Subcutaneous abdominal adipose tissue (tissue), 5 donors: ENCODE data around the gene TMEM253.

Experiments used
- H3K27ac ChIP-seq: one replicate; pipeline ENCODE4 v1.7.0; 2013; ENCODE audit warnings: low read depth, mild to moderate bottlenecking, inconsistent platforms, low read length, moderate library complexity
- H3K27me3 ChIP-seq, 5 donors: one replicate each; pipeline ENCODE4 v1.7.0; 2013; ENCODE audit warnings: low read length in 5 of 5, inconsistent platforms in 1 of 5; ENCODE audit not compliant: control insufficient read depth in 5 of 5, insufficient read depth in 4 of 5
- H3K36me3 ChIP-seq, 5 donors: one replicate each; pipeline ENCODE4 v1.7.0; 2013; ENCODE audit warnings: low read length in 5 of 5; ENCODE audit not compliant: control insufficient read depth in 5 of 5, insufficient read depth in 5 of 5
- H3K4me1 ChIP-seq, 5 donors: one replicate each; pipeline ENCODE4 v1.7.0; 2013; ENCODE audit warnings: low read length in 5 of 5, mild to moderate bottlenecking in 3 of 5, moderate library complexity in 1 of 5; ENCODE audit not compliant: control insufficient read depth in 5 of 5, insufficient read depth in 5 of 5
- H3K4me3 ChIP-seq, 5 donors: one replicate each; pipeline ENCODE4 v1.7.0; 2013; ENCODE audit warnings: low read length in 5 of 5, low read depth in 1 of 5
- H3K9ac ChIP-seq, 5 donors: one replicate each; pipeline ENCODE4 v1.7.0; 2013; ENCODE audit warnings: low read length in 5 of 5, mild to moderate bottlenecking in 4 of 5, moderate library complexity in 3 of 5
- H3K9me3 ChIP-seq, 5 donors: one replicate each; pipeline ENCODE4 v1.7.0; 2013; ENCODE audit warnings: low read length in 5 of 5; ENCODE audit not compliant: control insufficient read depth in 5 of 5
- donor health status: healthy.
- donor health status: healthy.
- donor health status: healthy.
- donor health status: healthy.
- donor health status: healthy.

Gene TMEM253

GRCh38 chr14:21059842-21060613 is 40.8 kb upstream of the TMEM253 start:
- H3K4me1 ChIP-seq, result peaks cover 5 to 48% (median 44%) of the 10 kb centered on the region in 5 donors
- peak overlapping the region in 1 of 5 donors; percentile 7 for H3K9ac ChIP-seq
- H3K4me3 ChIP-seq, result peak overlapping the region in 1 of 5 donors; percentile 44
- no peaks in the 10 kb centered on the region for H3K36me3 ChIP-seq
- H3K9me3 ChIP-seq, result no peaks in the 10 kb centered on the region
- H3K27ac ChIP-seq, result peak overlapping the region; percentile 82
- H3K27me3 ChIP-seq, result no peaks in the 10 kb centered on the region

DNA sequence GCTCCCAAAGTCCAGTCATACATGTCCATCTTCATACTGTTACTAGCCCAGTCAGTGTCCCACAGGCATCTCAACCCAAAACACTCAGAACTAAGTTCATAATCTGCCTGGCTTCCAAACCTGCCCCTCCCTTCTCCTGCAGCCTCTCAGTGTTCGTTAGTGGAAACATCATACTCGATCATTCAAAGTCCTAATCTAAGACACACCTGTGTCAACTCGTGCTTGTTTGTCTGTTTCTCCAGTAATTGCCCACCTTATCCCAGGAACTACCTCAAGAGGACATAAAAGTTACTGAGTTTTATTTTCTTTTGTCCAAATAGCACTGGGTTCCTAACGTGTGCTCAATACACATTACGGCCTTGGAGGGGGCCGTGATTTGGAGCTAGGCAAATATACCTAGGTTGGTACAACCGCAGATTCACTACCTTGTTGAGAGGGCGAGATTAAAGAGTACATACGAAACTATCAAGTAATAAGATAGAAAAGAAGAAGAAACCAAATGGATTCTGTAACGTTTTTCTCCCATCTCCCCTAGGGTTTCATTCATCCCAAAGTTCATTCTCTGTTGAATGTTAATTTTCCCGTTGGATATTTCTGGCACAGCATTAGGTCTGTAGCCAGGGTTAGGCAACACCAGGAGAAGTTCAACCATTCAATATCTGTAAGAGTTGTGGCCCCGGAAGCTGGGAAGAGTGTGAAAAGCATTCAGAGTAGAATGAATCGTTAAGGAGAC is 40.1 kb upstream of the TMEM253 start:
- peak overlapping the region in 1 of 5 donors; percentile 44 for H3K4me3 ChIP-seq
- H3K27me3 ChIP-seq, result no peaks in the 10 kb centered on the region
- H3K9me3 ChIP-seq, result no peaks in the 10 kb centered on the region
- H3K27ac ChIP-seq, result peak overlapping the region; percentile 82
- no peaks in the 10 kb centered on the region for H3K36me3 ChIP-seq
- peaks cover 5 to 47% (median 46%) of the 10 kb centered on the region in 5 donors for H3K4me1 ChIP-seq
- peak overlapping the region in 2 of 5 donors; percentile 7 to 54 for H3K9ac ChIP-seq

DNA sequence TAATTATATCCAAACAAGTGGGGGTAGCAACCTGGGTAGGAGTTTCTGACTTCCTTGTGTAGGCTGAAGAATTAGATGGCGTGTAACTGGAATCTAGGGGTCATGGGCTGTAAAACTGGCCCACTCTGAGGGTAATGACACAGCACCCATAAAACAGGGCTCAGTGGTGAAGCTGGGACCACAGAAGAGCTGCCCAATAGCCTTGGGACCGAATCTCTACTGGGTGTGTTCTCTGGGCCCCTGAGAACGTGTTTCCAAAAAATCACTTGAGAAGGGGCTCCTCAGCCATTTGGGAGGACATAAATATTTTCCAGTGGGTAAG is 39.6 kb upstream of the TMEM253 start:
- Histone ChIP-seq H3K9ac (peak overlapping the region in 2 of 5 donors; percentile 53 to 54), H3K27ac (peak overlapping the region; percentile 82), H3K27me3 (no peaks in the 10 kb centered on the region), H3K9me3 (no peaks in the 10 kb centered on the region), H3K36me3 (no peaks in the 10 kb centered on the region), H3K4me3 (peak overlapping the region in 1 of 5 donors; percentile 5), H3K4me1 (peaks cover 5 to 47% (median 45%) of the 10 kb centered on the region in 5 donors)

DNA sequence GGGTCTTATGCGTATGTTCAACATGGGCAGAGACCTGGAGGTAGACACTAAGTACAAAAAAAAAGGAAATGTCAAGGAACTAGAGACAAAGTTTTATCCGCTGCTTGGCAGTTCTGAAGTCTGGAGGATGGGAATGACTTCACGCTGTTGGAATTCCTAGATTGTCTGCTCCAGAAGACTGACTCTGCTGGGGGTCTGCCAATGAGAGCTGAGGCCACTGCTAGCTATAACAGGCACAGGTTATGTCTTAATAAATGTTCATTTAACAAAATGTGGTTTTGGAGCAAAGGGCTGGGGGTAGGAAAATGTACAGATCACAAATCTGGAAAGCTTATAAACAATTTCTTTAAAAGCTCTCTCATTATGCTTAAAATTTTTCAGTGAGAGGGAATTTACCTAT is 37.4 kb upstream of the TMEM253 start:
- peaks cover 3 to 47% (median 42%) of the 10 kb centered on the region in 5 donors for H3K4me1 ChIP-seq
- H3K36me3 ChIP-seq, result no peaks in the 10 kb centered on the region
- H3K27me3 ChIP-seq, result no peaks in the 10 kb centered on the region
- H3K9ac ChIP-seq, result peak overlapping the region in 4 of 5 donors; percentile 50 to 64 (median 58)
- peak overlapping the region; percentile 82 for H3K27ac ChIP-seq
- no peak overlapping the region for H3K4me3 ChIP-seq
- no peaks in the 10 kb centered on the region for H3K9me3 ChIP-seq

DNA sequence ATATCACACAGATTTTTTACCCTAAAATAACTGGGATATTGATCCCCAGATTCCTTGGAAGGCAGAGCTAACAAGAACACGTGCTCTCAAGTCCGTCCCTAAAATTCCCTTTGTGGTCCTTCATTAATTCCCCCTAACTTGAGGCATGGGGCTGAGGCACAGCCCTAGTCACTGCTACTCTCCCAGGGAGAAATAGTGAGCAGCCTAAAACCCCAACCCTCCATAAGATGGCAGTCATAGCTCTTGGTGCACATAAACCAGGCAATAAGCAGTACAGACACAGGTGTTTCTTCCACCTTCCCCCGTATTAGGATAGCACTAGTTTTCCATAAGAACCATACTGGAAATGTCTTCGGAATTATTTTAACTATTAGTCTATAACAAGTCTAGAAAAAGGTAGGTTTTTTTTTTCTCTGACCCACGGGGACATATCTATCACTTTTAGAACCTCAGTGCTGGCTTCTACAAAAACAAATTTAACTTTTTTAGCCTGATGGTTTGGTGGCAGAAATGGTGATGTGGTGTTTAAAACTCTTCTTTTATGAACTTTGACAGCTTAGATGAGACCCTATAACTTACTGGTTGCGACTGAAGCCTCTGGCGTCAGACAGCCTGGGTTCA is 33.9 kb upstream of the TMEM253 start:
- peak overlapping the region; percentile 40 for H3K27ac ChIP-seq
- H3K36me3 ChIP-seq, result no peaks in the 10 kb centered on the region
- no peaks in the 10 kb centered on the region for H3K9me3 ChIP-seq
- no peak overlapping the region for H3K4me3 ChIP-seq
- peaks cover 8 to 56% (median 53%) of the 10 kb centered on the region in 5 donors for H3K4me1 ChIP-seq
- no peaks in the 10 kb centered on the region for H3K27me3 ChIP-seq
- no peak overlapping the region for H3K9ac ChIP-seq

GRCh38 chr14:21068521-21069387 is 32.1 kb upstream of the TMEM253 start:
- Histone ChIP-seq H3K9ac (peak overlapping the region; percentile 56 to 92 (median 83)), H3K9me3 (no peaks in the 10 kb centered on the region), H3K27ac (peak overlapping the region; percentile 98), H3K4me1 (peaks cover 16 to 55% (median 52%) of the 10 kb centered on the region in 5 donors), H3K4me3 (peak overlapping the region; percentile 69 to 88 (median 78)), H3K36me3 (peaks cover 0 to 15% (median 10%) of the 10 kb centered on the region in 5 donors), H3K27me3 (no peaks in the 10 kb centered on the region)

- Histone ChIP-seq H3K36me3 (peaks cover 0 to 23% (median 17%) of the 10 kb centered on the region in 5 donors), H3K27ac (peak overlapping the region; percentile 98), H3K4me1 (peaks cover 16 to 56% (median 48%) of the 10 kb centered on the region in 5 donors), H3K9ac (peak overlapping the region; percentile 56 to 92 (median 83)), H3K27me3 (no peaks in the 10 kb centered on the region), H3K9me3 (no peaks in the 10 kb centered on the region), H3K4me3 (peak overlapping the region; percentile 69 to 88 (median 78))
These were observed 31.3 kb upstream of the TMEM253 start for GRCh38 chr14:21069388-21070082.

- peak within 1 kb of the TSS; percentile 98 for H3K27ac ChIP-seq
- no peaks in the 10 kb centered on the region for H3K27me3 ChIP-seq
- peak within 1 kb of the TSS; percentile 89 to 93 (median 92) for H3K9ac ChIP-seq
- peaks cover 0 to 29% (median 23%) of the 10 kb centered on the region in 5 donors for H3K36me3 ChIP-seq
- peak within 1 kb of the TSS; percentile 78 to 93 (median 87) for H3K4me3 ChIP-seq
- no peaks in the 10 kb centered on the region for H3K9me3 ChIP-seq
- peaks cover 16 to 59% (median 45%) of the 10 kb centered on the region in 5 donors for H3K4me1 ChIP-seq
These were observed 30.7 kb upstream of the TMEM253 start, which contains the start of gene ARHGEF40 for GRCh38 chr14:21070083-21070609. ARHGEF40 (plus strand) TSS chr14:21070304; CDS start chr14:21070397, 93 bp downstream.
